Measurements from ENCODE around the gene NAB2.

- no peak for TF ChIP-seq CTCF (IDR thresholded peaks at IDR 0.05)
- no peak for TF ChIP-seq POLR2AphosphoS5 (IDR thresholded peaks at IDR 0.05; ENCODE audit: insufficient read depth in 1 of 2, low read depth in 1 of 2)
- no peak for TF ChIP-seq POLR2A (IDR thresholded peaks at IDR 0.05)
Measured at GRCh38 chr12:57097554-57097835, 8.6 kb downstream of the NAB2 start.

Measured in vagina (tissue), 2 donors.